H1 (cell line): ENCODE measurements around the gene ANKFN1. TPM values are rescaled to one million over a fixed set of nuclear protein-coding genes. Genes with fewer than 3 reads are reported as not detected.

Experiments used
- CTCF ChIA-PET: fragments of 300-600 bp; sonication (Branson Sonifier 250); formaldehyde crosslinking; loops from one replicate; lab custom pipeline; 2021; ENCODE audit not compliant: partially characterized antibody; lab: Charles Lee
- POLR2A ChIA-PET: fragments of 300-600 bp; sonication (Branson Sonifier 250); formaldehyde crosslinking; loops from one replicate; lab custom pipeline; 2021; ENCODE audit warnings: inconsistent platforms; ENCODE audit not compliant: partially characterized antibody; lab: Charles Lee
- DNase-seq, 2 experiments: peaks; one replicate each; pipeline versions ENCODE4 v3.0.0 to v3.0.0-alpha.2; 2010 to 2022; ENCODE audit warnings: low spot score in 2 of 2, low read depth in 1 of 2, mixed read lengths in 1 of 2
- FAIRE-seq: peaks from 2 replicates; lab custom pipeline; 2011; peaks lifted over from hg19 to GRCh38; lab: Jason Lieb, UNC
- H2AFZ ChIP-seq: 2 replicates; pipeline ENCODE4 v1.8.1; 2012; ENCODE audit warnings: low read length, inconsistent platforms
- H2AK5ac ChIP-seq: 2 replicates; pipeline ENCODE4 v1.6.1; 2013; ENCODE audit warnings: low read depth, low read length
- H2BK120ac ChIP-seq: replicated peaks from 2 replicates; pipeline ENCODE3; 2013; ENCODE audit warnings: low read depth, low read length, inconsistent platforms
- H2BK12ac ChIP-seq: 2 replicates; pipeline ENCODE4 v1.6.1; 2013; ENCODE audit warnings: low read depth, low read length
- H2BK15ac ChIP-seq: 2 replicates; pipeline ENCODE4 v1.6.1; 2013; ENCODE audit warnings: low read length
- H2BK20ac ChIP-seq: 2 replicates; pipeline ENCODE4 v1.6.1; 2013; ENCODE audit warnings: low read length
- H2BK5ac ChIP-seq: 2 replicates; pipeline ENCODE4 v1.6.1; 2013; ENCODE audit warnings: low read depth, low read length
- H3K14ac ChIP-seq: 2 replicates; pipeline ENCODE4 v1.6.1; 2013; ENCODE audit warnings: inconsistent platforms; ENCODE audit not compliant: insufficient read length
- H3K18ac ChIP-seq: 2 replicates; pipeline ENCODE4 v1.6.1; 2013; ENCODE audit warnings: low read length; ENCODE audit errors: extremely low read depth
- H3K23ac ChIP-seq: 2 replicates; pipeline ENCODE4 v1.6.1; 2013; ENCODE audit warnings: inconsistent platforms; ENCODE audit not compliant: insufficient read length
- H3K23me2 ChIP-seq: 2 replicates; pipeline ENCODE4 v1.6.1; 2013; ENCODE audit warnings: low read depth, low read length
- H3K27ac ChIP-seq: 2 replicates; pipeline ENCODE4 v1.6.1; 2011; ENCODE audit warnings: low read depth, low read length, inconsistent platforms
- H3K27me3 ChIP-seq, 4 experiments: replicated peaks in 1 of 4; 1 replicate in 1 of 4; 2 replicates in 3 of 4; pipeline versions ENCODE4 v1.6.1 to v1.8.1; 2011 to 2013; ENCODE audit warnings: low read length in 3 of 4, mild to moderate bottlenecking in 3 of 4, inconsistent platforms in 2 of 4, mixed read lengths in 2 of 4, moderate library complexity in 1 of 4; ENCODE audit not compliant: control insufficient read depth in 3 of 4, insufficient read depth in 3 of 4; ENCODE audit errors: extremely low read depth in 1 of 4
- H3K36me3 ChIP-seq, 4 experiments: 2 replicates each; pipeline versions ENCODE4 v1.6.1 to v1.8.1; 2011 to 2013; ENCODE audit warnings: mild to moderate bottlenecking in 4 of 4, low read length in 3 of 4, moderate library complexity in 2 of 4, control low read depth in 1 of 4, inconsistent platforms in 1 of 4; ENCODE audit not compliant: insufficient read depth in 4 of 4, control insufficient read depth in 2 of 4
- H3K4ac ChIP-seq: replicated peaks from 2 replicates; pipeline ENCODE3; 2013; ENCODE audit warnings: low read length, low read depth, mixed read lengths, inconsistent platforms; ENCODE audit not compliant: insufficient read length
- H3K4me1 ChIP-seq, 4 experiments: replicated peaks in 1 of 4; 1 replicate in 1 of 4; 2 replicates in 3 of 4; pipeline versions ENCODE4 v1.6.1 to v1.8.1; 2011 to 2013; ENCODE audit warnings: low read length in 3 of 4, inconsistent platforms in 2 of 4, mixed read lengths in 1 of 4; ENCODE audit not compliant: insufficient read depth in 4 of 4, control insufficient read depth in 3 of 4
- H3K4me2 ChIP-seq, 2 experiments: 2 replicates each; pipeline versions ENCODE4 v1.6.1 to v1.8.1; 2011 to 2013; ENCODE audit warnings: low read depth in 2 of 2, low read length in 2 of 2, control low read depth in 1 of 2, inconsistent platforms in 1 of 2, mild to moderate bottlenecking in 1 of 2; ENCODE audit not compliant: insufficient read depth in 1 of 2
- H3K4me3 ChIP-seq, 4 experiments: fragments of 200-600, 300-600 bp in 1 of 4; sonication (generic), shearing (Covaris generic), sonication (Bioruptor Twin) in 1 of 4; 2 replicates each; pipeline versions ENCODE4 v1.5.1 to v1.8.1; 2011 to 2016; ENCODE audit warnings: low read length in 4 of 4, low read depth in 3 of 4, control low read depth in 2 of 4, inconsistent platforms in 2 of 4, mild to moderate bottlenecking in 2 of 4, mixed read lengths in 1 of 4, moderate library complexity in 1 of 4; ENCODE audit not compliant: insufficient read depth in 2 of 4; ENCODE audit errors: extremely low read depth in 1 of 4
- H3K56ac ChIP-seq: replicated peaks from 2 replicates; pipeline ENCODE3; 2013; ENCODE audit warnings: low read depth, mild to moderate bottlenecking, mixed read lengths, low read length, inconsistent platforms; ENCODE audit not compliant: insufficient read length
- H3K79me1 ChIP-seq: 2 replicates; pipeline ENCODE4 v1.6.1; 2013; ENCODE audit warnings: low read depth, low read length, control low read depth
- H3K79me2 ChIP-seq, 2 experiments: 2 replicates each; pipeline versions ENCODE4 v1.6.1 to v1.8.1; 2012 to 2013; ENCODE audit warnings: low read length in 2 of 2, mild to moderate bottlenecking in 2 of 2, inconsistent platforms in 1 of 2; ENCODE audit not compliant: insufficient read depth in 2 of 2, control insufficient read depth in 1 of 2
- H3K9ac ChIP-seq, 4 experiments: replicated peaks in 1 of 4; 1 replicate in 1 of 4; 2 replicates in 3 of 4; pipeline versions ENCODE4 v1.6.1 to v1.8.1; 2011 to 2013; ENCODE audit warnings: low read depth in 3 of 4, low read length in 3 of 4, control low read depth in 2 of 4, mild to moderate bottlenecking in 2 of 4, moderate library complexity in 2 of 4, inconsistent platforms in 1 of 4; ENCODE audit errors: extremely low read depth in 1 of 4
- H3K9me3 ChIP-seq, 2 experiments: 2 replicates each; pipeline versions ENCODE4 v1.6.1 to v1.8.1; 2012 to 2013; ENCODE audit warnings: mild to moderate bottlenecking in 2 of 2, moderate library complexity in 2 of 2, control low read depth in 1 of 2, inconsistent platforms in 1 of 2, low read depth in 1 of 2, low read length in 1 of 2, mixed read lengths in 1 of 2; ENCODE audit not compliant: insufficient read depth in 2 of 2
- H4K20me1 ChIP-seq, 2 experiments: replicated peaks in 1 of 2; 2 replicates each; pipeline versions ENCODE3 to v1.8.1; 2011 to 2013; ENCODE audit warnings: inconsistent platforms in 2 of 2, low read length in 2 of 2, mild to moderate bottlenecking in 1 of 2; ENCODE audit not compliant: insufficient read depth in 2 of 2, control insufficient read depth in 1 of 2
- H4K5ac ChIP-seq: 2 replicates; pipeline ENCODE4 v1.6.1; 2013; ENCODE audit warnings: low read length, low read depth, mixed read lengths, inconsistent platforms; ENCODE audit not compliant: insufficient read length
- H4K8ac ChIP-seq: 2 replicates; pipeline ENCODE4 v1.8.0; 2013; ENCODE audit warnings: mild to moderate bottlenecking, moderate library complexity, low read length, inconsistent platforms; ENCODE audit not compliant: insufficient read depth; ENCODE audit errors: extremely low read depth
- H4K91ac ChIP-seq: replicated peaks from 2 replicates; pipeline ENCODE3; 2013; ENCODE audit warnings: low read length, mixed read lengths, inconsistent platforms; ENCODE audit not compliant: insufficient read length
- CBX5 ChIP-seq: fragments of 300-800, 300-1000 bp; sonication (generic); IDR thresholded peaks from 2 replicates; pipeline ENCODE4 v1.7.1; 2016; ENCODE audit warnings: antibody characterized with exemption, low read length, low read depth
- CHD2 ChIP-seq: IDR thresholded peaks from 2 replicates; pipeline ENCODE4 v1.6.1; 2012; ENCODE audit warnings: low read length, improper control_type of control experiment
- EP300 ChIP-seq, 2 experiments: IDR thresholded peaks; 1 replicate in 1 of 2; 2 replicates in 1 of 2; pipeline ENCODE4 v1.6.1; 2011 to 2012; ENCODE audit warnings: low read depth in 2 of 2, low read length in 2 of 2, mild to moderate bottlenecking in 2 of 2, borderline replicate concordance in 1 of 2, inconsistent platforms in 1 of 2, moderate library complexity in 1 of 2
- EZH2 ChIP-seq: fragments of 200-600 bp; sonication (generic); IDR thresholded peaks from 2 replicates; pipeline ENCODE4 v1.7.1; 2012; ENCODE audit warnings: low read depth, mild to moderate bottlenecking, moderate library complexity, low read length, inconsistent platforms; ENCODE audit not compliant: severe bottlenecking
- HDAC6 ChIP-seq: IDR thresholded peaks from one replicate; pipeline ENCODE4 v1.7.1; 2012; ENCODE audit warnings: low read depth, mild to moderate bottlenecking, inconsistent platforms, low read length, moderate library complexity
- KDM5A ChIP-seq: fragments of 200-600 bp; IDR thresholded peaks from 2 replicates; pipeline ENCODE4 v1.7.1; 2012; ENCODE audit warnings: mild to moderate bottlenecking, low read length, inconsistent platforms, mixed read lengths
- NANOG ChIP-seq: IDR thresholded peaks from 2 replicates; pipeline ENCODE4 v1.6.1; 2011; ENCODE audit warnings: low read length, low read depth, mild to moderate bottlenecking, inconsistent platforms; ENCODE audit not compliant: insufficient read depth, poor library complexity, severe bottlenecking
- PHF8 ChIP-seq: fragments of 200-600 bp; sonication (generic); conservative IDR thresholded peaks from 2 replicates; pipeline ENCODE4 v1.7.1; 2012; ENCODE audit warnings: low read depth, mild to moderate bottlenecking, inconsistent platforms, low read length, moderate library complexity
- RFX5 ChIP-seq: IDR thresholded peaks from 2 replicates; pipeline ENCODE4 v1.6.1; 2011; ENCODE audit warnings: low read depth, low read length, improper control_type of control experiment, borderline replicate concordance
- SIRT6 ChIP-seq: IDR thresholded peaks from one replicate; pipeline ENCODE4 v1.7.1; 2012; ENCODE audit warnings: low read length, inconsistent platforms
- SIX5 ChIP-seq: IDR thresholded peaks from 2 replicates; pipeline ENCODE4 v1.6.1; 2011; ENCODE audit warnings: mild to moderate bottlenecking, low read depth, low read length
- SP2 ChIP-seq: IDR thresholded peaks from 2 replicates; pipeline ENCODE4 v1.6.1; 2012; ENCODE audit warnings: mild to moderate bottlenecking, low read length, inconsistent platforms
- TAF1 ChIP-seq: IDR thresholded peaks from 2 replicates; pipeline ENCODE4 v1.6.1; 2011; ENCODE audit warnings: mild to moderate bottlenecking, low read depth, low read length
- WGBS, 2 experiments: shearing (Covaris generic) in 1 of 2; methylation state at CpG; one replicate each; pipeline versions ENCODE4 v1.1.6 to v1.1.7; 2013 to 2015; ENCODE audit warnings: low lambda C conversion rate in 2 of 2, mixed read lengths in 2 of 2, inconsistent platforms in 1 of 2, low coverage in 1 of 2, missing lambda C conversion rate in 1 of 2; ENCODE audit not compliant: insufficient replicate concordance in 2 of 2, insufficient coverage in 1 of 2, insufficient read length in 1 of 2; ENCODE audit errors: extremely low coverage in 1 of 2, missing lambda C conversion rate in 1 of 2; 5-methylcytosine and 5-hydroxymethylcytosine counted together
- polyA plus RNA-seq, 7 experiments: library from polyadenylated mRNA; depleted of rRNA in 3 of 7; stranded (reverse) in 5 of 7; unstranded in 2 of 7; fragments of >200 nt in 5 of 7; fragments of 200-250 nt in 2 of 7; gene quantifications; 1 replicate in 5 of 7; 2 replicates in 1 of 7; 4 replicates in 1 of 7; pipeline versions ENCODE4 v1.2.1 to v1.2.3, GENCODE V29; 2011 to 2013; ENCODE audit warnings: missing spikeins in 2 of 7, mixed read lengths in 2 of 7
- total RNA-seq: library from RNA; stranded (reverse); fragmentation: NEBNext Ultra II Directional; extraction: Animal tissue kit (Norgen Biotek cat#: 25700); gene quantifications from 2 replicates; pipeline ENCODE4 v1.2.1, GENCODE V29; 2021
- TF ChIP-seq, protein P1 (sequence below): IDR thresholded peaks from 2 replicates; pipeline ENCODE4 v1.6.1; 2011; ENCODE audit warnings: low read depth, mild to moderate bottlenecking, low read length; ENCODE audit not compliant: insufficient read depth

Gene ANKFN1
- total and polyA plus RNA-seq, 2 of the 8 experiments (the other 6 are each of a cell fraction or from before 2014, with no cell fraction given), result not detected

DNA sequence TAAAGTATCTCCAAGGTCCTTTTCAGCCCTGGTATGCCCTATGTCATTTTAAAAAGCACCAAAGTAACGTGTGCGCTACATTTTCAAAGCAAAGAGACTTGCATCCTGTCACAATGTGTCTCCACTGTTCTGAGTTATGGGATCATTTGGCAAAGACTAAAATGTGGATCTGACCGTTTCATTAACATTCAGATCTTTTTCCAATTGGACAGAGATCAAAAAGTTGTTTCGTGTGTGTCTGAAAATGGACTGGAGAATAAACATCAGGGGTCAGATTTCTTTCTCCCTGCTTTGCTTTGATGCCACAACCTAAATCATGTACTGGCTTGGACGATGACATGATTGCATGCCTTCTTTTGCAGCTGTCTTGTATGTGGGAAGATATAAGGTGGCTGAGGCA, 304.2 kb downstream of the ANKFN1 start:
- Histone ChIP-seq H3K79me2 (no peaks in the 10 kb centered on the region), H4K5ac (no peak overlapping the region), H3K27me3 (no peaks in the 10 kb centered on the region), H4K8ac (no peak overlapping the region), H3K4me2 (no peak overlapping the region), H3K56ac (no peak overlapping the region), H3K18ac (no peak overlapping the region), H2BK12ac (no peak overlapping the region), H2AK5ac (no peak overlapping the region), H2BK120ac (no peak overlapping the region), H3K23ac (no peak overlapping the region), H3K36me3 (no peaks in the 10 kb centered on the region), H3K4me3 (no peak overlapping the region), H3K23me2 (no peaks in the 10 kb centered on the region), H3K4me1 (no peaks in the 10 kb centered on the region), H3K4ac (no peak overlapping the region), H2BK15ac (no peak overlapping the region), H3K79me1 (no peaks in the 10 kb centered on the region), H4K20me1 (peaks cover 0 to 2% of the 10 kb centered on the region in 2 experiments), H3K27ac (no peak overlapping the region), H2BK5ac (no peak overlapping the region), H3K9me3 (no peaks in the 10 kb centered on the region), H3K9ac (no peak overlapping the region), H2BK20ac (no peak overlapping the region), H4K91ac (no peak overlapping the region), H2AFZ (no peak overlapping the region), H3K14ac (no peak overlapping the region)
- DNase-seq (no peak), FAIRE-seq (no peak)
- ChIA-PET CTCF (no interaction called here), POLR2A (no interaction called here)
- 86% methylated on average over 5 of the region's 5 CpGs; no CpG with 5 or more reads in 1 of the 2 experiments for WGBS, 2 experiments
- no peak for TF ChIP-seq CBX5
- TF ChIP-seq SP2, result no peak
- no peak for TF ChIP-seq HDAC6
- no peak for TF ChIP-seq NANOG
- TF ChIP-seq EZH2, result no peak
- no peak for TF ChIP-seq CHD2
- no peak for TF ChIP-seq SIRT6
- no peak for TF ChIP-seq SIX5
- no peak for TF ChIP-seq RFX5
- no peak for TF ChIP-seq TAF1
- no peak for TF ChIP-seq EP300 (IDR thresholded peaks at IDR 0.05; ENCODE audit: borderline replicate concordance in 1 of 2, low read depth in 2 of 2, low read length in 2 of 2)
- no peak for TF ChIP-seq KDM5A
- TF ChIP-seq PHF8, result no peak
- TF ChIP-seq, protein P1, sequence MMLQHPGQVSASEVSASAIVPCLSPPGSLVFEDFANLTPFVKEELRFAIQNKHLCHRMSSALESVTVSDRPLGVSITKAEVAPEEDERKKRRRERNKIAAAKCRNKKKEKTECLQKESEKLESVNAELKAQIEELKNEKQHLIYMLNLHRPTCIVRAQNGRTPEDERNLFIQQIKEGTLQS, result no peak
